AG09309 (cell line): ENCODE results near the gene PGLYRP3.

Experiments
- DNase-seq: peaks from one replicate; pipeline ENCODE4 v3.0.0-alpha.2; 2010; ENCODE audit warnings: low read depth
- H3K4me3 ChIP-seq: 2 replicates; pipeline ENCODE4 v1.5.1; 2011; ENCODE audit warnings: mild to moderate bottlenecking, low read depth, low read length, moderate library complexity; ENCODE audit not compliant: control insufficient read depth
- CTCF ChIP-seq: IDR thresholded peaks from 2 replicates; pipeline ENCODE4 v1.5.1; 2011; ENCODE audit warnings: mild to moderate bottlenecking, low read depth, low read length, inconsistent platforms; ENCODE audit not compliant: insufficient read depth, control insufficient read depth; ENCODE audit errors: missing control alignments

PGLYRP3 gene

GRCh38 chr1:153251562-153251961, 61.2 kb downstream of the PGLYRP3 start:
- TF ChIP-seq CTCF = no peak
- DNase-seq = no peak
- no peak overlapping the region for H3K4me3 ChIP-seq

GRCh38 chr1:153251087-153251486, 61.7 kb downstream of the PGLYRP3 start:
- no peak for TF ChIP-seq CTCF
- no peak for DNase-seq
- H3K4me3 ChIP-seq = no peak overlapping the region

GRCh38 chr1:153250166-153250565, 62.6 kb downstream of the PGLYRP3 start:
- no peak for DNase-seq
- no peak for TF ChIP-seq CTCF
- no peak overlapping the region for H3K4me3 ChIP-seq

- TF ChIP-seq CTCF = no peak
- DNase-seq = no peak
These were observed 64.4 kb downstream of the PGLYRP3 start for GRCh38 chr1:153248176-153248879.

More at GRCh38 chr1:153248176-153248879, 64.4 kb downstream of the PGLYRP3 start:
- no peak overlapping the region for H3K4me3 ChIP-seq
